HG03378 (cell line): ENCODE measurements around the gene MYMK.
"Not testable (repeated sequence)": the region's sequence is repeated elsewhere in the genome, so short reads cannot be mapped to it uniquely, and the experiment has no call there.

ENCODE experiments used
- ATAC-seq: cut with Tn5 transposase; IDR thresholded peaks from one replicate; pipeline ENCODE4 v1.9.1; 2021; ENCODE audit warnings: mild to moderate bottlenecking, moderate library complexity; ENCODE audit not compliant: unreplicated experiment

The MYMK gene, protein sequence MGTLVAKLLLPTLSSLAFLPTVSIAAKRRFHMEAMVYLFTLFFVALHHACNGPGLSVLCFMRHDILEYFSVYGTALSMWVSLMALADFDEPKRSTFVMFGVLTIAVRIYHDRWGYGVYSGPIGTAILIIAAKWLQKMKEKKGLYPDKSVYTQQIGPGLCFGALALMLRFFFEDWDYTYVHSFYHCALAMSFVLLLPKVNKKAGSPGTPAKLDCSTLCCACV

DNA sequence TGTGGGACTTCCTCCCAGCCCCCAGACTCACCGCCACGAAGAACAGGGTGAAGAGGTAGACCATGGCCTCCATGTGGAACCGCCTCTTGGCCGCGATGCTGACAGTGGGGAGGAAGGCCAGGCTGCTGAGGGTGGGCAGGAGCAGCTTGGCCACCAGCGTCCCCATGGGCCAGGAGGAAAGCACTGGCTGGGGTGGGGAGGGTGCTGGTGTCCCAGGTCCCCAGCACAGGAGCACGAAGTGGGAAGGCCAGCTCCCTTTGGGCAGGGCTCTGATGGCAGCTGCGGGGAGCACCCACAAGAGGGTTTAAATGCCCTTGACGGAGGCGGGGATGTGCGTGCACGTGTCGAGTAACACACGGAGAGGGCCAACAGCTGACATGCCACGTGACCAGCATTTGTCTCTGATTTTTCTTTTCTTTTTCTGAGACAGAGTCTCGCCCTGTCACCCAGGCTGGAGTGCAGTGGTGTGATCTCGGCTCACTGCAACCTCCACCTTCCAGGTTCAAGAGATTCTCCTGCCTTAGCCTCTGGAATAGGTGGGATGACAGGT, at the start of gene MYMK:
MYMK (minus strand) TSS at position 281 of the 550 bp plus-strand sequence; CDS start at position 166, 115 bp downstream.
- ATAC-seq, result no peak

DNA sequence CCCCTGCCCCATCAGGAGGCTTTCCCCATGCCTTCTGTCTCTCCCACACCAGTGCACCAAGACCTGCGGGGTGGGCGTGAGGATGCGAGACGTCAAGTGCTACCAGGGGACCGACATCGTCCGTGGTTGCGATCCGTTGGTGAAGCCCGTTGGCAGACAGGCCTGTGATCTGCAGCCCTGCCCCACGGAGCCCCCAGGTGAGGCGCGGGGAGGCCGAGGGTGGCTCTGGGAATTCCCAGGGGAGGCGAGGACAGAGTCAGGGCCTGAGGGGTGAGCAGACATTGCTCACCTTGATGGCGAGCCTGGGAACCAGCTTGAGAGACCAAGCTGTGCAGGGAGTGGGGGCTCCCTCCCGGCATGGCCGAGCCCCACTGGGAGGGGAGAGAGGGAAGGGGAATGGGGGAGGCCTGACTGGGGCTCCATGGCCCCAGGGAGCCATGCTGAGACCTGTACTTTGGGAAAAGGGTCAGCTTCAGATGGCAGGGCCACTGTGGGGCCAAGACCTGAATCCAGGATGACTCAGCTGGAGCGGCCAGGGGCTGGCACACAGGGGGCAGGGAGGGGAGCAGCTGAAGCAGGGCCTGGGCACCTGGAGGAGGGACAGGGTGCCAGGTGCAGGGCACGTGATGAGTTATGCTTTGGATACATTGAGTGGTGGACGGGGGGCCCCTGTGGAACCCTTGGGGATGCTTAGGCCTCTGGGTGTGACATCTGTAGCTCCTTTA, 49.2 kb upstream of the MYMK start:
- no peak for ATAC-seq

DNA sequence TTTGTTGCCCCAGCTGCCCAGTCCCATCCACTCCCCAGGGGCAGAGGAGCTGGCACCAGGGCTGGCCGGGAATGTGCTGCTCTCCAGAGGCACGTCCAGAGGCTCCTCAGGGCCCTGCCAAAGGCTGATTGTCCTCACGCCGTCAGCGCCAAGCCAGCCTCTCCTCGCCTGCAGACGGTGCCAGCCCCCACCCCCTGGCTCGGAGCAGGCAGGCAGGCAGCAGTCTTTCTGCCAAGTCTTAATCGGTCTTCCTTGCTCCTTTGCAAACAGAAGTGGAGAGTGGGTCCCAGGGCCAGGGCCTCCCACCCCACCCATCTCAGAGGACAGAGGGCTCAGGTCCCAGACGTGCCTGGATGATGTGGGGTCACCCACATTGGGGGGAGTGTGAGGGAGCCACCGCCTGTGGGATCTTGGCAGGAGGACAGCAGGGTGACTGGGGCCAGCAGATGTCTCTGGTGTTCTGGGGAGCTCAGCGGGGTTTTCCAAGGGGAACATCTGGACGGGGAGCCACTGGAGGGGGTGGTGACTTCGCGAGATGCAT, 48.1 kb upstream of the MYMK start:
- no peak for ATAC-seq

DNA sequence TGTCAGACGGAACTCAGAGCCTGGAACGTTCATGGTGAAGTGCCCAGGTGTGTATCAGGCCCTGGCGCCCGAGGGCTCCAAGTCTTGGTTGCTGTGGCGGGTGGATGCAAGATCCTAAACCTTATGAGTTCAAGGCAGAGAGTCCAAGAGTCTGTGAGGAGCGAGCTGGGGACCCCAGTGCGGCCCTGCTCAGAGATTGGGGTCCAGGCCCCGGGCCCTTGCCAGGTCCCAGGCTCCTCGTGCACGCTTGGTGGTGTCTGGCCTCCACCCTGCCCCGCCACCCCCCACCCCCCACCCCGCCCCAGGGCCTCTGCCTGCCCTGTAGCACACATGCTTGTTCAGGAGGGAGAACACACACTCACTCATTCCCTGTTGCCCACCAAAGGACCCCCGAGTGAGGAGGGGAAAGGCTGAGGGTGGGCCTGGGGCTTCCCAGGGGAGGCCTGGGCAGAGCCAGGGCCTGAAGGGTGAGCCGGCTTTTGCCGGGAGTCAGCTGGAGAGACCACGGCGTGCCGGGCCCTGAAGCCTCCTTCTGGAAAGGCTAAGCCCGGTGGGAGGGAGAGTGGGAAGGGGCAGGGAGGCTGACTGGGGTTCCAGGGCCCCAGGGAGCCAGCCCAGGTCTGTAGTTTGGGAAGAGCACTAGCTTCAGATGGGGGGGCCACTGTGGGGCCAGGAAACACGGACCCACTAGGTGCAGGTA, 47.3 kb upstream of the MYMK start:
- no peak for ATAC-seq

DNA sequence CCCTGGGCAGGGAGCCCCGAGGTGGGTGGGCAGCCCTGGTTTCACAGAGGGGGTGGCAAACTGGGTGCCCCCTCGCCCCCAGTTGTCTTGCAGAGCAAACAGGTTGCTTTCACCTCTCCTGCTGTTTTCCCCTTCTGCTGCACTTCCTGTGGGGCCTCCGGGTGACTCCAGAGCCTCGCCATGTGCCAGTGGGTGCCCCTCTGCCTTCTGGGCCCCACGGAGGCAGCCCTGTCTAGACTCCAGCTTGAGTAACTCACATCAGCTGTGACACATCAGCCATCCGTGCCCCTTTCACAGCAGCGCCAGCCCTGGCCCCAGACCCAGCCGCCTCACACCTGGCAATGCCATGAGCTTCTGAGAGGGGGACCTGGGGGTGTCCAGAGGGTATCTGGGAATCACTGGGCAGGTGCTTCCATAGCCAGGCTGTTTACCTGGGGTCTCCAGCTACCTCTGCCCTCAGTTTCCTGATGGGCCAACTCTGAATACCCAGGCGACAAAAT, 46.7 kb upstream of the MYMK start:
- no peak for ATAC-seq

DNA sequence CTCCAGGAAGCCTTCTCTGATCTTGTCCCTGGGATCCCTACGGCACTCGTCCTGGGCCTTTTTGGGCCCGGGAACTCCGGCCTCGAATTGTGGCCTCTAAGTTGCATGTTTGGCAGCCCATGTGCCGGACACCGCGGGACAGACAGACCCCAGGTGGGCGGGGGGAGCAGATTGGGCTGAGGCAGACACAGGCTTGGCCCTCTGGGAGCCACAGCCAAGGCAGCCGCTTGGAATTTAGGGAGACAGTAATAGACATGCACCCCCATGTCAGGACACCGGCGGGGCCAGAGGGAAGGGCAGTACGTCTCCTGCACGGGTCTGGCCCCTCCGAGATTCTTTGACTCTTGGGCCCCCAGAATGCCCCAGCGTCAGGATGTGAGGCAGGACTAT, 45.9 kb upstream of the MYMK start:
- ATAC-seq, result no peak

DNA sequence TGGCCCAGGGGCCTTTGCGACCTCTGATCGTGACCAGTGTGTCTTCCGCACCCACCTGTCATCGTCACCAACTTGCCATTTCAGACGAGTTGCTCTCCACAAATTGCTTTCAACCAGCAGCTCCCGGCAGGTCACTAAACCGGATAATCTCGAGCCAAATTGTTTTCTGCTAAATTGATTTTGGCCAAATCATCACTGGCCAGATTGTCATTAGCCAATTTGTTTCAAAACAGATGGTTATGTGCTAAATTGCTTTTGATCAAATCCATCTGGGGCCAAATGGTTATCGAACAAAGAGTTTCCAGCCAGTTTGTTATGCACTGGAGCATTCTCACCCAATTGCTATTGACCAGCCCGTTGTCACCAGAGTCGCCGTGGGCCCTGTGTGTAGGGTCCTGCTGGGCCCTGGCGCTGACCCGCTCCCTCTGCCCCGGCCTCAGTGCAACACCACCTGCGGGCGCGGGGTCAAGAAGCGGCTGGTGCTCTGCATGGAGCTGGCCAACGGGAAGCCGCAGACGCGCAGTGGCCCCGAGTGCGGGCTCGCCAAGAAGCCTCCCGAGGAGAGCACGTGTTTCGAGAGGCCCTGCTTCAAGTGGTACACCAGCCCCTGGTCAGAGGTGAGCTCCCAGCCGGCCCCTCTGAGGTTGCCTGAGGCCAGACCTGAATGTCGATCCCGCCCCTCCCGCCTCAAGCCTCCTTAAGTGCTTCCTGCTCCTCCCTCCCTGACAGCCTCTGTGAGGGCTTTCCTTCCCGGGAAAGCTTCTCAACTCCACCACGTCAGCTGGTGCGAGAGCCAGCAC, 45.3 kb upstream of the MYMK start:
- no peak for ATAC-seq

DNA sequence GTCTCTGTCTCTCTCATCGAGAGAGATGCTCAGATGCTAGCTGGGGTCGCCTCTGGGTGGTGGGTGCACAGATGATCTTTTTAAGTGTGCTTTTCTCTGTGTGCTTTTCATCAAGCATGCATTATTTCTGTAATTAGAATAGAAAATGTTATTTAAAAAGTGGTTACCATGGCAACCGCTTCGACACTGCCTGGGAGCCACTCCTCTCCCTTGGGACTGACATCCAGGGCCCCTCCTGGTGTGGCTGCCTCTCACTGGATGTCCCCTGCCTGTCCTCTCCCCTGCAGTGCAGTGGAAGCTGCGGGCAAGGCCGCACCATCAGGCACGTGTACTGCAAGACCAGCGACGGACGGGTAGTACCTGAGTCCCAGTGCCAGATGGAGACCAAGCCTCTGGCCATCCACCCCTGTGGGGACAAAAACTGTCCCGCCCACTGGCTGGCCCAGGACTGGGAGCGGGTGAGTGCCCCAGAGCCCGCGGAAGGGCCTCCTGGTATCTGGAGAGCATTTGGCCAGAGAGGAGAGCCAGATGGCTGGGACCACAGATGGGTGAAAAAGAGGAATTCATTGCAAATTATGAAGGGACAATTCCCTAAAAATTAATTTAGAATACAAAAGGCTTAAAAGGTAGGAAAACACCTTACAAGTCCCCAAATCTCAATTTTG, 44.5 kb upstream of the MYMK start:
- no peak for ATAC-seq

DNA sequence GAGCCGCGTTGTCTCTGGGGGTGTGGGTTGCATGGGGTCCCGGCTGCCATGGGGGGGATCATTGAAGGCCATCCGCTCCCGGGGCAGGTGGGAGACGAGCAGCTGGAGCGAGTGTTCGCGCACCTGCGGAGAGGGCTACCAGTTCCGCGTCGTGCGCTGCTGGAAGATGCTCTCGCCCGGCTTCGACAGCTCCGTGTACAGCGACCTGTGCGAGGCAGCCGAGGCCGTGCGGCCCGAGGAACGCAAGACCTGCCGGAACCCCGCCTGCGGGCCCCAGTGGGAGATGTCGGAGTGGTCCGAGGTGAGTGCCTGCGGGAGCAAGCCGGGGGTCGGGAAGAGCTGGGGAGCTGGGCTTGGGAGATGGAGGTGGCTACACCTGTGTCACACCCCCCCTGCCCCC, 43.4 kb upstream of the MYMK start:
- ATAC-seq, result no peak

DNA sequence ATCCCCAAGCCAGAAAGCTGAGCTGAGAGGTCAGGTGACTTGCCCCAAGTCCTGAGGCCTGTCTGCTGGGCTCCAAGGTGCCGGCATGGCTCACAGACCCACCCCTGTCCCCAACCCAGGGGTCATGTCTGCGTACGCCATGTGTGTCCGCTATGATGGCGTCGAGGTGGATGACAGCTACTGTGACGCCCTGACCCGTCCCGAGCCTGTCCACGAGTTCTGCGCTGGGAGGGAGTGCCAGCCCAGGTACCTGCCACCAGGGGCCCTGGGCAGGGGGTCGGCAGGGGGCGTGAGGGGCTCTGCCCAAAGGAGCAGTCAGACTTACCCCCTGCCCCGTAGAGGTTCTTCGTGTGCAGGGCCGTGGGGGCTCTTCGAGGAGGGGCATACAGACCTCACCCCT, 42.1 kb upstream of the MYMK start:
- no peak for ATAC-seq

DNA sequence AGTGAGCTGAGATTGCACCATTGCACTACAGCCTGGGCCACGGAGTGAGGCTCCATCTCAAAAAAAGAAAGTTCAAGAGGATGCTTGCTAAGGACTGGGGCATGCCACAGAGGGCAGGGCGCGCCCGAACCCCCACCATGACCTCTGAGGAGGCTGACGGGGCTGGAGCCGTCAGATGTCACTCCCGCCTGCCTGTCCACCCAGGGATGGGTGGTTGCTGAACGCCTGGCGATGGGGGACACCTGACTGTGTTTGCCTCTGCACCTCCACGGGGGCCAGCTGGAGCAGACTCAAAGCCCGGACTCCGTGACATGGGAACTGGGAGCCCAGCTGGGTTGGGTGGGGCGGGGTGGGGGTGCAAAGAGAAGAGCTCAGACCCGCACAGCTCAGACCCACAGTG, 41.6 kb upstream of the MYMK start:
- ATAC-seq, result no peak

DNA sequence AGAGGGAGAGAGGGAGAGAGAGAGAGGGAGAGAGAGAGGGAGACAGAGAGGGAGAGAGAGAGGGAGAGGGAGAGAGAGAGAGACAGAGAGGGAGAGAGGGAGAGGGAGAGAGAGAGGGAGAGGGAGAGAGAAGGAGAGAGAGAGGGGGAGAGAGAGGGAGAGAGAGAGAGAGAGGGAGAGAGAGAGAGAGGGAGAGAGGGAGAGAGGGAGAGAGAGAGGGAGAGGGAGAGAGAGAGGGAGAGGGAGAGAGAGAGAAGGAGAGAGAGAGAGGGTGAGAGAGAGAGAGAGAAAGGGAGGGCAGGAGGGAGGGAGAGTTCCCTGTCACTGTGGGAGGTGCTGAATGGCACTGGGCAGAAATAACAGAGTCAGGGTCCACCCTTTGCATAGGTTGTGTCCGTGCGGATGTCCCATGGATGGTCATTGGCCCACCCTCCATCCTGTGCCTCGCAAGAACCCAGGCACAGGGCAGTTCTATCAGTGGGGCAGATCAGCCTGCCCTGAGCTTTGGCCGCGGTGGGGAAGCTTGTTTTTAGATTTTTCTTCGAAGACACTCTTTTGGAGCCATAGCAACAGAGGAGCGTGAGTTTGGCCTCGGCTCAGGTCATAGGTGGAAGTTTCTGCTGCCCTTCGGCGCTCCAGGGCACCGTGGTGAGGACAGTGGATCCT, 39.8 kb upstream of the MYMK start:
- ATAC-seq, result no peak

DNA sequence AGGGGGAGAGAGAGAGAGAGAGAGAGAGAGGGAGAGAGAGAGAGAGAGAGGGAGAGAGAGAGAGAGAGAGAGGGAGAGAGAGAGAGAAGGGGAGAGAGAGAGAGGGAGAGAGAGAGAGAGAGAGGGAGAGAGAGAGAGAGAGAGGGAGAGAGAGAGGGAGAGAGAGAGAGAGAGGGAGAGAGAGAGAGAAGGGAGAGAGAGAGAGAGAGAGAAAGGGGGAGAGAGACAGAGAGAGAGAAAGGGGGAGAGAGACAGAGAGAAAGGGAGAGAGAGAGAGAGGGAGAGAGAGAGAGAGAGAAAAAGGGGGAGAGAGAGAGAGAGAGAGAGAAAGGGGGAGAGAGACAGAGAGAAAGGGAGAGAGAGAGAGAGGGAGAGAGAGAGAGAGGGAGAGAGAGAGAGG, 39.1 kb upstream of the MYMK start:
- ATAC-seq, result not testable (repeated sequence)

DNA sequence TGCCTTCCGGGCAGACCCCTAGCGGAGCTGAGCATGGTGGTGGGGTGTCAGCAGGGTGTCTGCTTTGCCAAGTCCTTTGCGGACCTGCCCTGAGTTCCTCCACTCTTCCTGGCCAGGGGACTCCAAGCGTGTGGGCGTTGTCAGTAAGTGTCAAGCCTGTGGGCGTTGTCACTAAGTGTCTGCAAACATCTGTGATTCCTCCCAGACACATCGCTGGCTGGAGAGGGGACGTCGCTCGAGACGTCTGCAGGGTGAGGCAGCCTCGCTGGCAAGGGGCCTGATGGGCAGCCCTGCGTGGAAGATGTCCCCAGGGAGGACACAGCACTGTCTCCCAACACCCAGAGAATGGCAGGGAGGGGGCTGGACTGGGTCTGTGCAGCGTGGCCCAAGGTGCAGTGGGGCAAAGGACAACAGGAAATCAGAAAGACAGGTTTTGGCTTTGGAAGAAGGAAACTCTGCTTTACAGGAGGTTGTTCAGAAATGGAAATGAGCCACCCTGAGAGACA, 38.6 kb upstream of the MYMK start:
- no peak for ATAC-seq

DNA sequence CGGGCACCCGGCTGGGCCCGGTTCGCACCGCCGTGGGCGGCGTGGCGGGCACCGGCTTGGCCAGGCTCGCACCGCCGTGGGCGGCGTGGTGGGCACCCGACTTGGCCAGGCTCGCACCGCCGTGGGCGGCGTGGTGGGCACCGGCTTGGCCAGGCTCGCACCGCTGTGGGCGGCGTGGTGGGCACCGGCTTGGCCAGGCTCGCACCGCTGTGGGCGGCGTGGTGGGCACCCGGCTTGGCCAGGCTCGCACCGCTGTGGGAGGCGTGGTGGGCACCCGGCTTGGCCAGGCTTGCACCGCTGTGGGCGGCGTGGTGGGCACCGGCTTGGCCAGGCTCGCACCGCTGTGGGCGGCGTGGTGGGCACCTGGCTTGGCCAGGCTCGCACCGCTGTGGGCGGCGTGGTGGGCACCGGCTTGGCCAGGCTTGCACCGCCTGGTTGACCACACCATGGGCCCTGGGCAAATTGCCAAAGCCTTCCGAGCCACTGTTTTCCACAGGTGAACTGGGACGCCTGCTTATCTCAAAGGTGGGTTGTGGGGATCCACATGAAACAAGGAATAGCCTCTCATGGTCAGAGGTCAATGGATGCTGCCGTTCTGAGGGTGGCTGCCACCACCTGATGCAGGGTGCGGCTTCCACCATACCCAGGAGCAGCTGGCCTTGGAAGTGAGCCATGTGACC, 38.0 kb upstream of the MYMK start:
- ATAC-seq, result no peak

DNA sequence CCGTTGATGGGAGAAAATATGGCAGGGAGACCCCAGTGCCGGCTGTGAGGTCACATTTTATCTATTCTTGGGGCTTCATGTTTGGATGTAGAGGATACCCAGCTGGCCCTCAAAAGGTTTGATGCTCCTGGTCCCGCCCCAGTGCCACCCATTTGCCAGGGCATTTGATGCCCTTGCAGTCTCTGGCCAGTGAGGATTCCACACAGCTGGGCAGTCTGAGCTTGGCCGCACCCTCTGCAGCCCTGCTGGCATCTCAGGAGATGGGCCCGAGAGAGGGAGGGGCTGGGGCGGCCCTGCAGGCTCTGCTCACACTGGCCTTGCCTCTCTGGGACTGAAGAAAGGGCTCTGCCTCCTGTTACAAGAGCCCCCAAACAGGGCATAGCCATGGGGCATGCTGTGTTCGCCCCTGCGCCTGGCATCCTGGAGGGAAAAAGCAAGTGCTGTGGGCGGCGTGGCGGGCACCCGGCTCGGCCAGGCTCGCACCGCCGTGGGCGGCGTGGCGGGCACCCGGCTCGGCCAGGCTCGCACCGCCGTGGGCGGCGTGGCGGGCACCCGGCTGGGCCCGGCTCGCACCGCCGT, 37.3 kb upstream of the MYMK start:
- no peak for ATAC-seq

DNA sequence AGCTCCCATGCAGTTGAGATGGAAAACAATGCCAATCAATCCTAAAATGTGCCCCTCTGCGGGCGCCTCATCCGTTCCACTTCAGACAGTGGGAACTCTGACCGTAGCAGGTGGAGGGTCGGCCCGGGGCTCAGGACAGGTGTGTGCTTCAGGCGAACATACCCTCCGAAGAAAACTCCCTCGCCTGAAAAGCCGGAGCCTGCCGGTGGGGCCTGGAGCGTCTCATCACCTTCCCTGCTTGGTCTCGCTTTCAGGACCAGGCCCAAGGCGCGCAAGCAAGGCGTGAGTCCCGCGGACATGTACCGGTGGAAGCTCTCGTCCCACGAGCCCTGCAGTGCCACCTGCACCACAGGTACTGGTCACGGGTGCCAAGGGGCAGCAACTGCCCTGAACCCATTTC, 36.2 kb upstream of the MYMK start:
- ATAC-seq, result no peak

DNA sequence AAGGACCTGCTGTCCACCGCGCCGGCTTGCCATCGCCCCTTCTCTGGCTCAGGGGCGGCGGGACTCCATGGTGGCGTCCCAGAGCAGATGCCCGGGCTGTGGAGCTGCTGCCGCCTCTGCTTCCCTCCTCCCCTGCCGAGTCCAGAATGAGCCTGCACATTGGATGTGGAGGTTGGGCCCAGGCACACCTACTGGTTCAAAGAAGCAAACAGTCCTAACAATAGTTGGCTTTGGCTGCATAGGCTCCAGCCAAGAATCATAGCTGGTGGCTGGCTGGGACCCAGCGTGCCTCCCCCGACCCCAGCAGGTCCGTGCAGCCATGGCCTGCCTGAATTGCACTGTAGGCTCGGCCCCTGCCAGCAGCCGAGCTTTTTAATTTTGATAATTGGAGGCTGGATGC, 35.6 kb upstream of the MYMK start:
- ATAC-seq, result no peak
